OCI-LY7 (cell line): Measurements from ENCODE around the gene DNAJC11. TPM values are rescaled to one million over a fixed set of nuclear protein-coding genes. Genes with fewer than 3 reads are reported as not detected.

ENCODE experiments used
- BruUV-seq: library from RNA; stranded (reverse); fragments of 400-500 nt; replicated peaks from 2 replicates; lab custom pipeline; 2021; lab: Mats Ljungman, UMichigan
- CTCF ChIA-PET: fragments of 300-600 bp; sonication (Branson Sonifier 250); formaldehyde crosslinking; loops from one replicate; lab custom pipeline; 2022; ENCODE audit warnings: antibody characterized with exemption; ENCODE audit not compliant: unreplicated experiment; lab: Charles Lee
- POLR2A ChIA-PET: fragments of 300-600 bp; sonication (Branson Sonifier 250); formaldehyde crosslinking; loops from one replicate; lab custom pipeline; 2022; ENCODE audit warnings: antibody characterized with exemption; lab: Charles Lee
- DNase-seq: peaks from one replicate; pipeline ENCODE4 v3.0.0-alpha.2; 2015; ENCODE audit warnings: low spot score
- H2AFZ ChIP-seq: fragments of 200-600 bp; sonication (generic), shearing (Covaris generic); 2 replicates; pipeline ENCODE4 v1.6.1; 2014; ENCODE audit warnings: mild to moderate bottlenecking, antibody characterized with exemption, low read length, moderate library complexity
- H3K27ac ChIP-seq: fragments of 200-600 bp; sonication (generic); 2 replicates; pipeline ENCODE4 v1.5.1; 2014; ENCODE audit warnings: mixed run types, low read depth, mild to moderate bottlenecking, moderate library complexity, low read length, inconsistent platforms; ENCODE audit not compliant: poor library complexity, severe bottlenecking
- H3K36me3 ChIP-seq: fragments of 200-600 bp; sonication (generic); 2 replicates; pipeline ENCODE4 v1.6.1; 2014; ENCODE audit warnings: mild to moderate bottlenecking, antibody characterized with exemption, low read length, moderate library complexity, mixed read lengths; ENCODE audit not compliant: insufficient read depth
- H3K4me1 ChIP-seq: fragments of 200-600 bp; sonication (generic); 2 replicates; pipeline ENCODE4 v1.5.1; 2014; ENCODE audit warnings: mild to moderate bottlenecking, low read length; ENCODE audit not compliant: insufficient read depth, poor library complexity, severe bottlenecking
- H3K4me2 ChIP-seq: fragments of 200-600 bp; sonication (generic); 2 replicates; pipeline ENCODE4 v1.6.1; 2014; ENCODE audit warnings: mild to moderate bottlenecking, low read length
- H3K4me3 ChIP-seq: fragments of 200-600 bp; sonication (generic); 2 replicates; pipeline ENCODE4 v1.5.1; 2014; ENCODE audit warnings: mild to moderate bottlenecking, low read depth, low read length; ENCODE audit not compliant: poor library complexity, severe bottlenecking
- H3K79me2 ChIP-seq: fragments of 200-600 bp; sonication (generic); 2 replicates; pipeline ENCODE4 v1.6.1; 2016; ENCODE audit warnings: low read depth, mild to moderate bottlenecking, low read length, moderate library complexity, mixed read lengths; ENCODE audit not compliant: insufficient read depth
- H3K9me2 ChIP-seq: fragments of 200-600 bp; sonication (generic); 2 replicates; pipeline ENCODE4 v1.6.1; 2016; ENCODE audit warnings: mild to moderate bottlenecking, low read length, mixed read lengths; ENCODE audit not compliant: insufficient read depth
- H3K9me3 ChIP-seq: fragments of 200-600 bp; sonication (generic); 2 replicates; pipeline ENCODE4 v1.6.1; 2014; ENCODE audit warnings: mild to moderate bottlenecking, mixed run types, low read length, mixed read lengths
- H4K20me1 ChIP-seq: fragments of 200-600 bp; sonication (generic); 2 replicates; pipeline ENCODE4 v1.6.1; 2014; ENCODE audit warnings: mild to moderate bottlenecking, antibody characterized with exemption, low read length, moderate library complexity, mixed read lengths; ENCODE audit not compliant: insufficient read depth
- CTCF ChIP-seq: fragments of 200-600 bp; sonication (generic); conservative IDR thresholded peaks from 2 replicates; pipeline ENCODE4 v1.5.1; 2014; ENCODE audit warnings: mild to moderate bottlenecking, antibody characterized with exemption, low read length, moderate library complexity, mixed read lengths
- EZH2phosphoT487 ChIP-seq: fragments of 200-600 bp; sonication (generic); IDR thresholded peaks from 2 replicates; pipeline ENCODE4 v1.6.1; 2018; ENCODE audit warnings: low read depth, borderline replicate concordance, mild to moderate bottlenecking, mixed run types, antibody characterized with exemption, low read length, moderate library complexity, mixed read lengths
- intact Hi-C: fragments of 100-400 bp; cut with micrococcal nuclease; formaldehyde crosslinking; loops from one replicate; pipeline ENCODE4 v1.10.0; 2022; ENCODE audit not compliant: unreplicated experiment
- total RNA-seq, 2 experiments: library from RNA; depleted of rRNA in 1 of 2; stranded (reverse); fragments of >200 nt in 1 of 2; shearing (Covaris generic) in 1 of 2; gene quantifications; 2 replicates each; pipeline ENCODE4 v1.2.3, GENCODE V29; 2014 to 2022

The DNAJC11 gene
- total RNA-seq, 2 experiments from 2014 or later, result 31.0 to 65.6 TPM

DNA sequence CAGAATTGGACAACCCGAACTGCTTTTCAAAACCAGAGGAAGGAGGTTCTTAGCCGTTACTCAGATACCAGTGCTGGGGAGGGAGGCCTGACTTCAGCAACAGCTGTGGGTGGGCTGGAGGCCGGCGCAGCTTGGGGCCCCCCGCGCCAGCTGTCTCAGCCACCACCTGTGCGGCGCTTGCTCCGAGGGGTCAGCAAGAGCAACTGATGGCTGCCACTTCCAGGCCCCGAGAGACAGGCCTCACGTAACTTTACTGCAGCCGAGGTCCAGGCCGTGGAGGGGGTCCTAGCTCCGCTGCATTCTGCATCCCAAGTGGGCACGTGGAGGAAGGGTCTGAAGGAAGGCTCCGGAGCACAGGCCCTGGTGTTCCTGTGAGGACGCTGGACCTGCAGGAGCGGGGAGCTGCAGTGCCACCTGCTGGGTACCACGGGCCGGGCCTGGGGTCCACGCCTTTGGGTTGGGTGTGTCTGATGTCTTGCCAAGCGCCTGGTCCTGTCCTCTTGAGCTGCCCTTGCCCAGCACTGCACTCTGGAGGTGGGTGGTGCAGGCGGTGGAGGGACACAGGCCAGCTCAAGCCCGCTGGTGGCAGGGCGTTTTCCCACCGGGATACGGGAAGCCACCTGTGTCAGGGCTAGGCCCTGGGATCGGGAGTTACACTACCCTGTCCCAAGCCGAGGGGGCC, 67.1 kb downstream of the DNAJC11 start:
- Histone ChIP-seq H3K9me2 (no peaks in the 10 kb centered on the region), H3K4me1 (no peaks in the 10 kb centered on the region), H3K4me2 (no peak overlapping the region), H3K79me2 (no peaks in the 10 kb centered on the region), H3K4me3 (no peak overlapping the region), H2AFZ (no peak overlapping the region), H3K36me3 (peaks cover 74% of the 10 kb centered on the region), H4K20me1 (no peaks in the 10 kb centered on the region), H3K9me3 (no peaks in the 10 kb centered on the region), H3K27ac (no peak overlapping the region)
- no TSS peak for BruUV-seq
- CTCF ChIA-PET, result no interaction called here
- DNase-seq, result peak; percentile 31
- intact Hi-C loops, result no loop called here
- POLR2A ChIA-PET, result interaction anchor here (0.5 to 0.7 kb wide), 2 partner anchors 59 to 80 kb away, joined by 3 to 5 read pairs; no protein-coding TSS in a partner anchor
- TF ChIP-seq CTCF (peak; percentile 63), EZH2phosphoT487 (no peak)

DNA sequence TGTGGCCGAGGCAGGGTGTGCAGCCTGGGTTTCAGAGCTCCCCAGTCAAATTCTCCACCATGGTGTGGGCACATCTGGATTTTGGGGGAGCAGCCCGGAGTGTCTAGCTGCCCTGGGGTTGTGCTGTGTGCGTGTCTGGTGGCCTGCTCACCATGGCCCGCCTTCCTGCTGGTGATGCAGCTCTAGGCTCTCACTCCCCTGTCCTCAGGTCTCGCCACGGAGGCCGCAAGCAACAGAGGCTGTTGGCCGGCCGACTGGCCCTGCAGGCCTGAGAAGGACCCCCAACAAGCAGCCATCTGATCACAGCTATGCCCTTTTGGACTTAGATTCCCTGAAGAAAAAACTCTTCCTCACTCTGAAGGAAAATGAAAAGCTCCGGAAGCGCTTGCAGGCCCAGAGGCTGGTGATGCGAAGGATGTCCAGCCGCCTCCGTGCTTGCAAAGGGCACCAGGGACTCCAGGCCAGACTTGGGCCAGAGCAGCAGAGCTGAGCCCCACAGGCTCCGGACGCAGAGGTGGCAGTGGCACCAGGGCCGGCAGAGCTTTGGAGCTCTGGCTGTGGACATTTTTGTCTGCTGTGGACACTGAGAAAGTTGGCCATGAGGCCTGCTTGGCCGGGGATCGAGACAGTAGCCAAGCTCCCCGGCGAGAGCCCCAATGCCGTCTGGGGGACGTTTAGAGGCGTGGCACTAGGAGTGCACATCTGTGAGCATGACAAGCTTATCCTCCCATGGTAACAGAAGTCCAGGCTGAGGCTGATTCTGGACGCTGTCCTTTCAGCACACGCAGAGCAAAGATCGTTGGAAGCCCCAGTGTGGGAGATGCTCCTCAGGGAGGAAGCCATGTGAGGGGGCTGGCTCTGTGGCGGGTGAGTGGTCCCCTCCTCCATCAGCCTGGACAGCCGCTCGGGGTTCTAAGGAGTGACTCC, 68.8 kb downstream of the DNAJC11 start:
- Histone ChIP-seq H3K36me3 (peaks cover 70% of the 10 kb centered on the region), H3K4me1 (no peaks in the 10 kb centered on the region), H4K20me1 (no peaks in the 10 kb centered on the region), H3K27ac (no peak overlapping the region), H2AFZ (no peak overlapping the region), H3K9me3 (no peaks in the 10 kb centered on the region), H3K9me2 (no peaks in the 10 kb centered on the region), H3K4me3 (no peak overlapping the region), H3K79me2 (no peaks in the 10 kb centered on the region), H3K4me2 (no peak overlapping the region)
- ChIA-PET CTCF (no interaction called here), POLR2A (no interaction called here)
- no peak for DNase-seq
- intact Hi-C loops, result no loop called here
- no TSS peak for BruUV-seq
- TF ChIP-seq CTCF, result no peak
- TF ChIP-seq EZH2phosphoT487, result no peak
